ENCODE data around the gene EREG.

Gene EREG

GRCh38 chr4:74376888-74377483 lies 12.0 kb downstream of the EREG start:
- Histone ChIP-seq H3K27ac (no peak overlapping the region), H3K36me3 (ENCODE audit: insufficient read depth) (no peaks in the 10 kb centered on the region), H2AFZ (ENCODE audit: low read depth) (no peak overlapping the region), H3K27me3 (ENCODE audit: insufficient read depth, low read depth) (no peaks in the 10 kb centered on the region), H4K20me1 (ENCODE audit: insufficient read depth) (no peaks in the 10 kb centered on the region), H3K4me1 (ENCODE audit: low read depth, poor library complexity, severe bottlenecking) (no peaks in the 10 kb centered on the region), H3K79me2 (ENCODE audit: insufficient read depth, low read depth) (no peaks in the 10 kb centered on the region), H3K4me2 (no peak overlapping the region), H3K4me3 (IDR thresholded peaks at IDR 0.05; ENCODE audit: insufficient read depth, low read depth, low read length) (no peak overlapping the region), H3K9ac (no peak overlapping the region)
- TF ChIP-seq CTCF (conservative IDR thresholded peaks at IDR 0.05; ENCODE audit: low read depth, low read length), result peak; percentile 65

- no peak overlapping the region for H2AFZ ChIP-seq (ENCODE audit: low read depth)
- H3K9ac ChIP-seq, result no peak overlapping the region
- no peaks in the 10 kb centered on the region for H3K4me1 ChIP-seq (ENCODE audit: low read depth, poor library complexity, severe bottlenecking)
- no peak overlapping the region for H3K4me3 ChIP-seq (IDR thresholded peaks at IDR 0.05; ENCODE audit: insufficient read depth, low read depth, low read length)
- no peak overlapping the region for H3K4me2 ChIP-seq
- no peaks in the 10 kb centered on the region for H3K27me3 ChIP-seq (ENCODE audit: insufficient read depth, low read depth)
- no peaks in the 10 kb centered on the region for H3K79me2 ChIP-seq (ENCODE audit: insufficient read depth, low read depth)
- no peak for TF ChIP-seq CTCF (conservative IDR thresholded peaks at IDR 0.05; ENCODE audit: low read depth, low read length)
- no peak overlapping the region for H3K27ac ChIP-seq
- H3K36me3 ChIP-seq (ENCODE audit: insufficient read depth), result no peaks in the 10 kb centered on the region
- no peaks in the 10 kb centered on the region for H4K20me1 ChIP-seq (ENCODE audit: insufficient read depth)
Observed at GRCh38 chr4:74377714-74378113, 12.8 kb downstream of the EREG start.

GRCh38 chr4:74378573-74378972 lies 13.6 kb downstream of the EREG start:
- no peaks in the 10 kb centered on the region for H3K79me2 ChIP-seq (ENCODE audit: insufficient read depth, low read depth)
- H3K9ac ChIP-seq, result no peak overlapping the region
- no peaks in the 10 kb centered on the region for H4K20me1 ChIP-seq (ENCODE audit: insufficient read depth)
- no peaks in the 10 kb centered on the region for H3K36me3 ChIP-seq (ENCODE audit: insufficient read depth)
- TF ChIP-seq CTCF (conservative IDR thresholded peaks at IDR 0.05; ENCODE audit: low read depth, low read length), result no peak
- no peak overlapping the region for H3K4me3 ChIP-seq (IDR thresholded peaks at IDR 0.05; ENCODE audit: insufficient read depth, low read depth, low read length)
- H3K27me3 ChIP-seq (ENCODE audit: insufficient read depth, low read depth), result no peaks in the 10 kb centered on the region
- H3K27ac ChIP-seq, result no peak overlapping the region
- no peak overlapping the region for H3K4me2 ChIP-seq
- H3K4me1 ChIP-seq (ENCODE audit: low read depth, poor library complexity, severe bottlenecking), result no peaks in the 10 kb centered on the region
- H2AFZ ChIP-seq (ENCODE audit: low read depth), result no peak overlapping the region

GRCh38 chr4:74379912-74380311 lies 15.0 kb downstream of the EREG start:
- H3K27me3 ChIP-seq (ENCODE audit: insufficient read depth, low read depth), result no peaks in the 10 kb centered on the region

More at GRCh38 chr4:74379912-74380311, 15.0 kb downstream of the EREG start:
- Histone ChIP-seq H3K79me2 (ENCODE audit: insufficient read depth, low read depth) (no peaks in the 10 kb centered on the region), H3K27ac (no peak overlapping the region), H3K4me1 (ENCODE audit: low read depth, poor library complexity, severe bottlenecking) (no peaks in the 10 kb centered on the region), H3K4me2 (no peak overlapping the region), H3K4me3 (IDR thresholded peaks at IDR 0.05; ENCODE audit: insufficient read depth, low read depth, low read length) (no peak overlapping the region), H3K36me3 (ENCODE audit: insufficient read depth) (no peaks in the 10 kb centered on the region), H2AFZ (ENCODE audit: low read depth) (no peak overlapping the region), H3K9ac (no peak overlapping the region), H4K20me1 (ENCODE audit: insufficient read depth) (no peaks in the 10 kb centered on the region)
- TF ChIP-seq CTCF (conservative IDR thresholded peaks at IDR 0.05; ENCODE audit: low read depth, low read length), result no peak

Data from KMS-11 (cell line).